Embryonic facial prominence (tissue), 1 donor: ENCODE results near the gene PRDM9.
"Not testable (repeated sequence)": the region's sequence is repeated elsewhere in the genome, so short reads cannot be mapped to it uniquely, and the experiment has no call there.

Experiments used
- DNase-seq: peaks from one replicate; pipeline ENCODE4 v3.0.0-alpha.2; 2016; ENCODE audit errors: extremely low spot score

The PRDM9 gene

GRCh38 chr5:23527216-23527920, 20.0 kb downstream of the PRDM9 start:
- DNase-seq, result not testable (repeated sequence)

GRCh38 chr5:23528677-23529076, 21.3 kb downstream of the PRDM9 start:
- DNase-seq, result no peak

- DNase-seq, result no peak
These were observed 23.2 kb downstream of the PRDM9 start for GRCh38 chr5:23530571-23530970.

DNA sequence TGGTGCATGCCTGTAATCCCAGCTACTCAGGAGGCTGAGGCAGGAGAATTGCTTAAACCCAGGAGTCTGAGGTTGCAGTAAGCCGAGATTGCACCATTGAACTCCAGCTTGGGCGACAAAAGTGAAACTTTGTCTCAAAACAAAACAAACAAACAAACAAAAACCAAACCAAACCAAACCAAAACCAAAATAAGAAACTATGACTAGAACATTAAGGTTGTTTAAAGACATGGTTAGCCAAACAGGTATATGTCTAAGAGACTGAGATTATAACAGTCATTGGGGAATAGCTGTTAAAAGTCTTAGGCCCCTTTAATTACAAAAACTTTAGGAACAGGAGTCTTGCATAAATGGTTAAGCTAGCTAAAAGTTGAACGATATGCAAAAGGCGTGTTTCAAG, 63.6 kb downstream of the PRDM9 start:
- DNase-seq, result no peak
